Adipose tissue (tissue), 3 donors: ENCODE data around the gene CDCP2. TPM values are rescaled to one million over a fixed set of nuclear protein-coding genes. Genes with fewer than 3 reads are reported as not detected.
"Not testable (repeated sequence)": the region's sequence is repeated elsewhere in the genome, so short reads cannot be mapped to it uniquely, and the experiment has no call there.

ENCODE experiments used
- H3K27ac ChIP-seq: one replicate; pipeline ENCODE4 v1.5.1; 2013; ENCODE audit warnings: low read depth, low read length
- WGBS, 3 donors: extraction: QIAGEN DNeasy Blood & Tissue Kit; methylation state at CpG; one replicate each; pipeline ENCODE4 v1.1.7; 2013; 5-methylcytosine and 5-hydroxymethylcytosine counted together
- polyA plus RNA-seq, 3 donors: library from polyadenylated mRNA; stranded (reverse); fragments of 200-250 nt; gene quantifications; one replicate each; pipeline ENCODE4 v1.2.3, GENCODE V29; 2013
- donor health status: healthy with polysubstance abuse.
- donor health status: Bipolar disorder and iron deficiency.
- donor health status: healthy.

CDCP2 gene
- polyA plus RNA-seq, 3 donors = 0.06 TPM; not detected in 2

GRCh38 chr1:54105736-54106269 is 47.0 kb downstream of the CDCP2 start:
- WGBS, 3 donors = 78 to 89% (median 78%) methylated on average over 6 of the region's 6 CpGs
- H3K27ac ChIP-seq = no peak overlapping the region

GRCh38 chr1:54105080-54105479 is 47.7 kb downstream of the CDCP2 start:
- no peak overlapping the region for H3K27ac ChIP-seq
- WGBS, 3 donors = 55 to 80% (median 70%) methylated on average over 1 of the region's 1 CpG

GRCh38 chr1:54104613-54105012 is 48.2 kb downstream of the CDCP2 start:
- not testable (repeated sequence) for H3K27ac ChIP-seq
- WGBS, 3 donors = 93 to 97% (median 96%) methylated on average over 9 of the region's 9 CpGs

- 93 to 97% (median 94%) methylated on average over 6 of the region's 6 CpGs for WGBS, 3 donors
- H3K27ac ChIP-seq = no peak overlapping the region
These were observed 49.4 kb downstream of the CDCP2 start for GRCh38 chr1:54103414-54103813.

GRCh38 chr1:54100500-54100899 is 52.3 kb downstream of the CDCP2 start:
- no peak overlapping the region for H3K27ac ChIP-seq
- 46 to 75% (median 69%) methylated on average over 2 of the region's 2 CpGs for WGBS, 3 donors

- no peak overlapping the region for H3K27ac ChIP-seq
- WGBS, 3 donors = 62 to 79% (median 72%) methylated on average over 6 of the region's 6 CpGs
These were observed 53.7 kb downstream of the CDCP2 start for GRCh38 chr1:54099061-54099610.

- H3K27ac ChIP-seq = no peak overlapping the region
- 65 to 85% (median 72%) methylated on average over 7 of the region's 7 CpGs for WGBS, 3 donors
These were observed 55.9 kb downstream of the CDCP2 start for GRCh38 chr1:54096877-54097240.

- H3K27ac ChIP-seq = no peak overlapping the region
- 56 to 68% (median 63%) methylated on average over 25 of the region's 25 CpGs for WGBS, 3 donors
These were observed 56.4 kb downstream of the CDCP2 start for GRCh38 chr1:54096227-54096876.

GRCh38 chr1:54095546-54096226 is 57.1 kb downstream of the CDCP2 start:
- 40 to 57% (median 41%) methylated on average over 8 of the region's 8 CpGs for WGBS, 3 donors
- H3K27ac ChIP-seq = no peak overlapping the region

- H3K27ac ChIP-seq = not testable (repeated sequence)
- WGBS, 3 donors = 53 to 96% (median 55%) methylated on average over 1 of the region's 1 CpG
These were observed 58.1 kb downstream of the CDCP2 start for GRCh38 chr1:54094730-54095105.

GRCh38 chr1:54094001-54094729 is 58.6 kb downstream of the CDCP2 start:
- no peak overlapping the region for H3K27ac ChIP-seq
- WGBS, 3 donors = 48 to 83% (median 74%) methylated on average over 4 of the region's 4 CpGs

GRCh38 chr1:54091666-54092065 is 61.1 kb downstream of the CDCP2 start:
- WGBS, 3 donors = 72 to 92% (median 78%) methylated on average over 3 of the region's 3 CpGs

GRCh38 chr1:54088385-54088784 is 64.4 kb downstream of the CDCP2 start:
- no peak overlapping the region for H3K27ac ChIP-seq

More at GRCh38 chr1:54091666-54092065, 61.1 kb downstream of the CDCP2 start:
- H3K27ac ChIP-seq = no peak overlapping the region

GRCh38 chr1:54086754-54087153 is 66.0 kb downstream of the CDCP2 start:
- 86 to 100% (median 86%) methylated on average over 1 of the region's 1 CpG for WGBS, 3 donors

More at GRCh38 chr1:54088385-54088784, 64.4 kb downstream of the CDCP2 start:
- 87 to 90% (median 88%) methylated on average over 5 of the region's 5 CpGs for WGBS, 3 donors

GRCh38 chr1:54084794-54085193 is 68.0 kb downstream of the CDCP2 start:
- no peak overlapping the region for H3K27ac ChIP-seq
- 84 to 94% (median 90%) methylated on average over 2 of the region's 2 CpGs for WGBS, 3 donors

More at GRCh38 chr1:54086754-54087153, 66.0 kb downstream of the CDCP2 start:
- H3K27ac ChIP-seq = no peak overlapping the region
